HCT116 (cell line): ENCODE data around the gene CDK4. TPM values are rescaled to one million over a fixed set of nuclear protein-coding genes. Genes with fewer than 3 reads are reported as not detected.

ENCODE experiments used
- ATAC-seq: fragments of 200-7000 bp; cut with Tn5 transposase; 2 replicates; pipeline ENCODE4 v1.9.1; 2020; ENCODE audit warnings: mild to moderate bottlenecking, moderate library complexity
- BruUV-seq: library from RNA; stranded (reverse); fragments of 400-500 nt; replicated peaks from 2 replicates; lab custom pipeline; 2021; lab: Mats Ljungman, UMichigan
- CTCF ChIA-PET: fragments of 300-600 bp; sonication (Branson Sonifier 250); formaldehyde crosslinking; loops from one replicate; lab custom pipeline; 2021; ENCODE audit warnings: antibody characterized with exemption; lab: Charles Lee
- POLR2A ChIA-PET: fragments of 300-600, 350-600 bp; sonication (Branson Sonifier 250); formaldehyde crosslinking; loops from one replicate; lab custom pipeline; 2021; ENCODE audit warnings: antibody characterized with exemption; lab: Charles Lee
- RAD21 ChIA-PET, 2 experiments: fragments of 300-600 bp; sonication (Branson Sonifier 250); formaldehyde crosslinking; loops; one replicate each; lab custom pipeline; 2023; ENCODE audit warnings: low total read pairs in 2 of 2; ENCODE audit not compliant: uncharacterized antibody in 2 of 2, unreplicated experiment in 2 of 2, low non-redundant PET in 1 of 2; lab: Charles Lee
- DNase-seq: peaks from one replicate; pipeline ENCODE4 v3.0.0-alpha.2; 2010; ENCODE audit warnings: low read depth, low spot score
- H2AFZ ChIP-seq: fragments of 200-600 bp; shearing (Covaris generic), sonication (generic); 2 replicates; pipeline ENCODE4 v1.6.1; 2017; ENCODE audit warnings: low read depth, mixed run types, mixed read lengths, antibody characterized with exemption, low read length; ENCODE audit not compliant: poor library complexity, severe bottlenecking
- H3K27ac ChIP-seq: 2 replicates; pipeline ENCODE4 v1.5.1; 2012; ENCODE audit warnings: low read depth, low read length
- H3K27me3 ChIP-seq: fragments of 200-600 bp; sonication (generic); 2 replicates; pipeline ENCODE4 v1.6.1; 2016; ENCODE audit warnings: mixed run types, low read length, mixed read lengths; ENCODE audit not compliant: insufficient read depth
- H3K36me3 ChIP-seq, 2 experiments: fragments of 200-500 bp in 1 of 2; fragments of 200-600 bp in 1 of 2; sonication (Bioruptor generic) in 1 of 2; sonication (generic) in 1 of 2; 2 replicates each; pipeline versions ENCODE4 v1.5.1 to v1.6.1; 2014 to 2016; ENCODE audit warnings: low read length in 2 of 2, inconsistent platforms in 1 of 2, mixed read lengths in 1 of 2, mixed run types in 1 of 2; ENCODE audit not compliant: insufficient read depth in 2 of 2, control insufficient read depth in 1 of 2
- H3K4me1 ChIP-seq, 2 experiments: fragments of 200-600 bp in 1 of 2; sonication (generic) in 1 of 2; 2 replicates each; pipeline versions ENCODE4 v1.5.1 to v1.6.1; 2012 to 2017; ENCODE audit warnings: low read length in 2 of 2, inconsistent platforms in 1 of 2, mild to moderate bottlenecking in 1 of 2, mixed read lengths in 1 of 2, mixed run types in 1 of 2, moderate library complexity in 1 of 2; ENCODE audit not compliant: insufficient read depth in 2 of 2, control insufficient read depth in 1 of 2
- H3K4me2 ChIP-seq: fragments of 200-600 bp; sonication (generic); 2 replicates; pipeline ENCODE4 v1.6.1; 2017; ENCODE audit warnings: mixed run types, low read length, mixed read lengths
- H3K4me3 ChIP-seq, 2 experiments: fragments of 200-600 bp in 1 of 2; sonication (generic) in 1 of 2; replicated peaks in 1 of 2; 2 replicates each; pipeline ENCODE4 v1.5.1; 2011 to 2016; ENCODE audit warnings: low read length in 2 of 2, control low read depth in 1 of 2, low read depth in 1 of 2, mild to moderate bottlenecking in 1 of 2, mixed read lengths in 1 of 2, mixed run types in 1 of 2
- H3K79me2 ChIP-seq: fragments of 200-600 bp; sonication (generic); 2 replicates; pipeline ENCODE4 v1.6.1; 2017; ENCODE audit warnings: mild to moderate bottlenecking, mixed run types, low read length, moderate library complexity, mixed read lengths; ENCODE audit not compliant: insufficient read depth
- H3K9ac ChIP-seq: fragments of 200-600 bp; sonication (generic); 2 replicates; pipeline ENCODE4 v1.6.1; 2016; ENCODE audit warnings: low read length, mixed read lengths
- H3K9me2 ChIP-seq: fragments of 200-600 bp; sonication (generic), shearing (Covaris generic); 2 replicates; pipeline ENCODE4 v1.6.1; 2017; ENCODE audit warnings: mixed run types, mild to moderate bottlenecking, moderate library complexity; ENCODE audit not compliant: insufficient read depth
- H3K9me3 ChIP-seq, 2 experiments: fragments of 200-500 bp in 1 of 2; fragments of 200-600 bp in 1 of 2; sonication (Bioruptor generic) in 1 of 2; sonication (generic) in 1 of 2; 2 replicates each; pipeline ENCODE4 v1.6.1; 2014 to 2017; ENCODE audit warnings: low read length in 2 of 2, mixed read lengths in 2 of 2, inconsistent platforms in 1 of 2, low read depth in 1 of 2, mild to moderate bottlenecking in 1 of 2, mixed run types in 1 of 2, moderate library complexity in 1 of 2; ENCODE audit not compliant: control insufficient read depth in 1 of 2, insufficient read depth in 1 of 2
- H4K20me1 ChIP-seq: fragments of 200-600 bp; sonication (generic), shearing (Covaris generic); 2 replicates; pipeline ENCODE4 v1.6.1; 2017; ENCODE audit warnings: mixed run types, mild to moderate bottlenecking, moderate library complexity; ENCODE audit not compliant: insufficient read depth
- CEBPB ChIP-seq: IDR thresholded peaks from 2 replicates; pipeline ENCODE4 v1.6.1; 2012; ENCODE audit warnings: low read depth
- EGR1 ChIP-seq: IDR thresholded peaks from 2 replicates; pipeline ENCODE4 v1.6.1; 2012; ENCODE audit warnings: low read depth
- ELF1 ChIP-seq: IDR thresholded peaks from 2 replicates; pipeline ENCODE4 v1.6.1; 2012; ENCODE audit warnings: low read depth, borderline replicate concordance
- EZH2 ChIP-seq: fragments of 200-600 bp; sonication (generic); IDR thresholded peaks from 2 replicates; pipeline ENCODE4 v1.6.1; 2017; ENCODE audit warnings: antibody characterized with exemption, mixed run types
- EZH2phosphoT487 ChIP-seq: fragments of 200-600 bp; IDR thresholded peaks from 2 replicates; pipeline ENCODE4 v1.6.1; 2018; ENCODE audit warnings: antibody characterized with exemption, borderline replicate concordance
- FOSL1 ChIP-seq: IDR thresholded peaks from 2 replicates; pipeline ENCODE4 v1.6.1; 2012; ENCODE audit warnings: low read depth
- JUND ChIP-seq: IDR thresholded peaks from 2 replicates; pipeline ENCODE4 v1.6.1; 2012
- POLR2A ChIP-seq: IDR thresholded peaks from 2 replicates; pipeline ENCODE4 v1.7.0; 2011; ENCODE audit warnings: borderline replicate concordance; ENCODE audit not compliant: insufficient read depth, insufficient read length; ENCODE audit errors: extremely low read depth
- RAD21 ChIP-seq: IDR thresholded peaks from 2 replicates; pipeline ENCODE4 v1.6.1; 2012; ENCODE audit warnings: low read depth, mild to moderate bottlenecking
- SIN3A ChIP-seq: IDR thresholded peaks from 2 replicates; pipeline ENCODE4 v1.6.1; 2012; ENCODE audit warnings: low read depth
- SP1 ChIP-seq: IDR thresholded peaks from 2 replicates; pipeline ENCODE4 v1.6.1; 2012; ENCODE audit warnings: low read depth
- SRF ChIP-seq: IDR thresholded peaks from 2 replicates; pipeline ENCODE4 v1.6.1; 2012; ENCODE audit warnings: low read depth
- TCF7L2 ChIP-seq: IDR thresholded peaks from 2 replicates; pipeline ENCODE4 v1.7.0; 2011; ENCODE audit warnings: borderline replicate concordance, inconsistent platforms; ENCODE audit not compliant: insufficient read depth, insufficient read length; ENCODE audit errors: extremely low read depth
- YY1 ChIP-seq: IDR thresholded peaks from 2 replicates; pipeline ENCODE4 v1.6.1; 2011; ENCODE audit warnings: low read length, low read depth, moderate library complexity, mild to moderate bottlenecking; ENCODE audit not compliant: insufficient replicate concordance; ENCODE audit errors: extremely low read depth
- intact Hi-C: fragments of 100-400 bp; cut with micrococcal nuclease; formaldehyde crosslinking; loops from 2 replicates; pipeline ENCODE4 v1.10.0; 2022
- total RNA-seq: library from RNA; stranded (reverse); gene quantifications from one replicate; pipeline ENCODE4 v1.2.1, GENCODE V29; 2021; ENCODE audit not compliant: unreplicated experiment
- TF ChIP-seq, protein P1 (sequence below), 3 experiments: fragments of 200-600 bp in 1 of 3; sonication (generic) in 1 of 3; IDR thresholded peaks in 2 of 3; conservative IDR thresholded peaks in 1 of 3; 2 replicates each; pipeline ENCODE4 v1.5.1; 2012 to 2017; ENCODE audit warnings: low read depth in 2 of 3, low read length in 2 of 3, antibody characterized with exemption in 1 of 3, borderline replicate concordance in 1 of 3, control low read depth in 1 of 3, mild to moderate bottlenecking in 1 of 3, mixed read lengths in 1 of 3, mixed run types in 1 of 3, moderate library complexity in 1 of 3; ENCODE audit not compliant: insufficient read depth in 1 of 3
- TF ChIP-seq, protein P2 (sequence below): IDR thresholded peaks from 2 replicates; pipeline ENCODE4 v1.6.1; 2012
- TF ChIP-seq, protein P3 (sequence below): IDR thresholded peaks from 2 replicates; pipeline ENCODE4 v1.6.1; 2012

The CDK4 gene
- total RNA-seq, 1 experiment from 2014 or later: 206 TPM

DNA sequence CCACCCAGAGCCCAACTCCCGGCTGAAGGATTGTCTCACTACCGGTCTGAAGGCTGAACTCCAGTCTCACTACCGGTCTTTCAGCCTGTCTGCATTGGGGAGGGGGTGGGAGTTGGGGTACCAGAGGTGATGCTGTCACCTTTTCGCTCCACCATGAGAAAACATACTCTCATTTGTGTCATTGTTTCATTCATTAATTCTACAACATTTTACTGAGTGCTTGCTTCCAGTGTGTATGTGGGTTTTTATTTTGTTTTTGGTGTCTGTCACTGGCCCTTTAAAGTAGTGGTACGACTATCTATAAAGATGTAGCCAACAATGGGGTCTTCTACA lies 524 bp upstream of the CDK4 start:
- TF ChIP-seq POLR2A: no peak
- no peak for TF ChIP-seq JUND
- TF ChIP-seq, all 23 proteins: peak for 0
- intact Hi-C loops: no loop called here
- peak overlapping the region; percentile 15; the same call in 1 of the 2 replicates for H3K27ac ChIP-seq
- H3K4me3 ChIP-seq: peak overlapping the region; percentile 30 to 82
- H3K9me3 ChIP-seq: no peaks in the 10 kb centered on the region
- ATAC-seq (no peak), DNase-seq (no peak)
- no peak overlapping the region for H2AFZ ChIP-seq
- ChIA-PET POLR2A (interaction anchor here (0.8 kb wide), 1 partner anchor 14 kb away, joined by 5 read pairs; the partner anchor contains the start of gene CYP27B1), CTCF (no interaction called here), RAD21 (no interaction called here)
- H3K79me2 ChIP-seq: peaks cover 33% of the 10 kb centered on the region
- peaks cover 12 to 19% of the 10 kb centered on the region in 2 experiments; a peak in 2 of 4 replicates for H3K36me3 ChIP-seq
- peaks cover 20 to 46% of the 10 kb centered on the region in 2 experiments for H3K4me1 ChIP-seq
- no peaks in the 10 kb centered on the region for H4K20me1 ChIP-seq
- no peaks in the 10 kb centered on the region for H3K27me3 ChIP-seq
- H3K9ac ChIP-seq: peak overlapping the region; percentile 33
- BruUV-seq: no TSS peak
- H3K4me2 ChIP-seq: peak overlapping the region; percentile 88
- H3K9me2 ChIP-seq: no peaks in the 10 kb centered on the region

DNA sequence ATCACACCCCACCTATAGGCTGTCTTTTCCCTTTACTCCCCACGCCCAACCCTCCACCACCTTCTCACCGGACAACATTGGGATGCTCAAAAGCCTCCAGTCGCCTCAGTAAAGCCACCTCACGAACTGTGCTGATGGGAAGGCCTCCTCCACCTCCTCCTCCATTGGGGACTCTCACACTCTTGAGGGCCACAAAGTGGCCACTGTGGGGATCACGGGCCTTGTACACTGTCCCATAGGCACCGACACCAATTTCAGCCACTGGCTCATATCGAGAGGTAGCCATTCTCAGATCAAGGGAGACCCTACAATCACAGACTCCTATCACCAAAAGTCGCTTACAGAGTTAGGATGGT lies 700 bp downstream of the CDK4 start:
- ATAC-seq (no peak), DNase-seq (no peak)
- H3K4me2 ChIP-seq: peak overlapping the region; percentile 88
- peak overlapping the region; percentile 95 for H3K9ac ChIP-seq
- no peaks in the 10 kb centered on the region for H3K27me3 ChIP-seq
- H3K79me2 ChIP-seq: peaks cover 33% of the 10 kb centered on the region
- ChIA-PET CTCF (no interaction called here), RAD21 (no interaction called here), POLR2A (no interaction called here)
- intact Hi-C loops: no loop called here
- no peak overlapping the region for H2AFZ ChIP-seq
- H3K9me3 ChIP-seq: no peaks in the 10 kb centered on the region
- peak overlapping the region; percentile 82 to 98 for H3K4me3 ChIP-seq
- no peaks in the 10 kb centered on the region for H4K20me1 ChIP-seq
- TF ChIP-seq SP1 (no peak), YY1 (no peak), TCF7L2 (no peak), EZH2 (no peak), EGR1 (no peak), RAD21 (no peak), FOSL1 (no peak), CEBPB (no peak), EZH2phosphoT487 (no peak), SIN3A (no peak), JUND (no peak), ELF1 (no peak), SRF (no peak)
- TF ChIP-seq, protein P1, sequence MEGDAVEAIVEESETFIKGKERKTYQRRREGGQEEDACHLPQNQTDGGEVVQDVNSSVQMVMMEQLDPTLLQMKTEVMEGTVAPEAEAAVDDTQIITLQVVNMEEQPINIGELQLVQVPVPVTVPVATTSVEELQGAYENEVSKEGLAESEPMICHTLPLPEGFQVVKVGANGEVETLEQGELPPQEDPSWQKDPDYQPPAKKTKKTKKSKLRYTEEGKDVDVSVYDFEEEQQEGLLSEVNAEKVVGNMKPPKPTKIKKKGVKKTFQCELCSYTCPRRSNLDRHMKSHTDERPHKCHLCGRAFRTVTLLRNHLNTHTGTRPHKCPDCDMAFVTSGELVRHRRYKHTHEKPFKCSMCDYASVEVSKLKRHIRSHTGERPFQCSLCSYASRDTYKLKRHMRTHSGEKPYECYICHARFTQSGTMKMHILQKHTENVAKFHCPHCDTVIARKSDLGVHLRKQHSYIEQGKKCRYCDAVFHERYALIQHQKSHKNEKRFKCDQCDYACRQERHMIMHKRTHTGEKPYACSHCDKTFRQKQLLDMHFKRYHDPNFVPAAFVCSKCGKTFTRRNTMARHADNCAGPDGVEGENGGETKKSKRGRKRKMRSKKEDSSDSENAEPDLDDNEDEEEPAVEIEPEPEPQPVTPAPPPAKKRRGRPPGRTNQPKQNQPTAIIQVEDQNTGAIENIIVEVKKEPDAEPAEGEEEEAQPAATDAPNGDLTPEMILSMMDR (IDR thresholded peaks at IDR 0.05 in 2 of 3, conservative IDR thresholded peaks at IDR 0.05 in 1 of 3; ENCODE audit: borderline replicate concordance in 1 of 3, insufficient read depth in 1 of 3, low read depth in 2 of 3, low read length in 2 of 3): no peak
- TF ChIP-seq, protein P2, sequence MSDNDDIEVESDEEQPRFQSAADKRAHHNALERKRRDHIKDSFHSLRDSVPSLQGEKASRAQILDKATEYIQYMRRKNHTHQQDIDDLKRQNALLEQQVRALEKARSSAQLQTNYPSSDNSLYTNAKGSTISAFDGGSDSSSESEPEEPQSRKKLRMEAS: no peak
- TF ChIP-seq, protein P3, sequence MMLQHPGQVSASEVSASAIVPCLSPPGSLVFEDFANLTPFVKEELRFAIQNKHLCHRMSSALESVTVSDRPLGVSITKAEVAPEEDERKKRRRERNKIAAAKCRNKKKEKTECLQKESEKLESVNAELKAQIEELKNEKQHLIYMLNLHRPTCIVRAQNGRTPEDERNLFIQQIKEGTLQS: no peak
- H3K36me3 ChIP-seq: peaks cover 18 to 29% of the 10 kb centered on the region in 2 experiments; a peak in 3 of 4 replicates
- H3K9me2 ChIP-seq: no peaks in the 10 kb centered on the region
- no TSS peak for BruUV-seq
- peak overlapping the region; percentile 69 for H3K27ac ChIP-seq
- peaks cover 18 to 39% of the 10 kb centered on the region in 2 experiments for H3K4me1 ChIP-seq
